NCI-H524 treated with DMSO at 0.1 percent for 48 hours (cell line): ENCODE data around the gene GSC2.
"Not testable (repeated sequence)": the region's sequence is repeated elsewhere in the genome, so short reads cannot be mapped to it uniquely, and the experiment has no call there.

Source experiments
- DNase-seq: peaks from one replicate; lab custom pipeline; 2025; lab: John Stamatoyannopoulos, UW

GSC2 gene

DNA sequence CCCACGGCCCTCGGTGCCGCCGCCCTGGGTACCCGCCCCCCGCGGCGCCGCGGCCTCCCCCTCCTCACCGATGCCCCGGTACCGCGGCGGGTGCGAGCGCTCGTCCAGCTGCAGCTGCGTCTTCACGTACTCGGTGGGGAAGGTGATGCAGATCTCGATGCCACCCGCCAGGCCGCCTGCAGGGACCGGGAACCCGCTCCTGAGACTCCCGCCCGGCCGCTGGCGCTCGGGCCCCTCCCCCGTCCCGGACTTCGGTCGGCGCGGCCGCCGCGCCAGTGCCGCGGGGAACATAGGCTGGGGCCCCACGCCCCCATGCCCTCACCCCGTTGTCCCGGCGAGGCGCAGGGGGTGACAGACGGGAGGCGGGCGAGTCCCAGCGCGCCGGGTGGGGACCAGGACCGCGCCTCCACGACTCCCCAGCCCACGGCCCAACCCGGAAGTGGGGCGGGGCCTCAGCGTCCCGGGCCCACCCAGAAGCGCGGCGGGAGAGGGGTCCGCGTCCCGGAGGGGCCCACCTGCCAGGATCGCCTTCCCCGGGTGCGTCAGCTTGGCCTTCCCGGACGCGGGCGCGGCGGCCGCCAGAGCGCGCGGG, 28.1 kb upstream of the GSC2 start:
- DNase-seq, result no peak

DNA sequence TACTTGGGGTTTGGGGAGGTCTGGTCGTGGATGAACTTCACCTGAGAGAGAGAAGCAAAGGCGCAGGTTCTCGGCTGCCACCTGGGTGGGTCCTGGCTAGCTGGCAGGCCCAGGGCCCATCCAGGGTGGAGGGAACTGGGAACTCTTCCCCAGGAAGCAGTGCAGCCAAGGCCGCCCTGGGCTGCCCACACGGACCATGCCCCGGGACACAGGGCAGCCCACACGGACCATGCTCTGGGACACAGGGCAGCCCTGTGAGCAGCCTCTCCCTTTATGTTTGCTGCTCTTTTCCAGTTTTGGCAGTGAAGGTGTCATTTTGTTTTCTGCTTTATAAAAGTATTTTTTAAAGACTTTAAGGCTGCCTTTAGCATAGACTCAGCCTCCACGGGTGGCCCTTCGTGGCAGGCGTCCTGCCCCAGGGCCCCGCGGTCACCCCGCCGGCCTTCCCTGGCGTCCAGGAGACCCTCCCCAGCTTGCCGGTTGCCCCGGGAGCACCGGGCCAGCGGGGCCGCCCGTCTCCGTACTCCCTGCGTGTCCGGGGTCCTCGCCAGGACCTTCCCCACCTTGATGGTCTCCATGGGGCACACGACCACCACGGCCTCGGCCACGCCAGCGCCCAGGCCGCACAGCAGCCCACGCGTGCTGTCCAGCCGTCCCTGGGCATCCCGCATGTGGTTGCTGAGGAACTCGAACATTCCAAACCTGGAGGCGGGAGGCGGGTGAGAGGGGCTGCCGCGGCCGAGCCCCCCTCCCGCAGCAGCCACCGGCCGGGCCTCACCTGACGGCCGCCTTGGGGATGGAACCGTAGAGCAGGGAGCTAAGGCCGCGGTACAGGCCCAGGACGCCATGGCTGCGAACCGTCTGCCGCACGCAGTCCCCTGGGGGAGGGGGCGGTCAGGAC, 27.3 kb upstream of the GSC2 start:
- no peak for DNase-seq

DNA sequence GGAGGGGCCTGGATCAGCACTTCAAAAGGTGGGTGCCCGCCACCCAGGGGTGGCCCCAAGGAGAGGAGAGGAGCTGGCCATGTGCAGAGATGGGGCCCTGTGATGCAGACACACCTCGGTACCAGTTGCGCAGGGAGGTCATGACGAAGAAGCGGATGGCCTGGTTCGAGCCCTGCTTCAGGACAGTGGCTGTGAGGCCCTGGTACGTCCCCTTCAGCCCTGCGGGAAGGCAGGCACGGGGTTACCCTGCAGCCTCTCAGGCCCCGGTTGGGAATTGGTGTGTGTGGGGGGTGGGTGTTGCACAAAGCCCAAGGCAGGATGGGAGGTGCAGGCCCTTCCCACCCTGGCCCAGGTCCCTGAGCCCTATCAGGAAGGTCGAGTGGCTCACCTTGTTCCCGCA, 26.6 kb upstream of the GSC2 start:
- DNase-seq, result no peak

DNA sequence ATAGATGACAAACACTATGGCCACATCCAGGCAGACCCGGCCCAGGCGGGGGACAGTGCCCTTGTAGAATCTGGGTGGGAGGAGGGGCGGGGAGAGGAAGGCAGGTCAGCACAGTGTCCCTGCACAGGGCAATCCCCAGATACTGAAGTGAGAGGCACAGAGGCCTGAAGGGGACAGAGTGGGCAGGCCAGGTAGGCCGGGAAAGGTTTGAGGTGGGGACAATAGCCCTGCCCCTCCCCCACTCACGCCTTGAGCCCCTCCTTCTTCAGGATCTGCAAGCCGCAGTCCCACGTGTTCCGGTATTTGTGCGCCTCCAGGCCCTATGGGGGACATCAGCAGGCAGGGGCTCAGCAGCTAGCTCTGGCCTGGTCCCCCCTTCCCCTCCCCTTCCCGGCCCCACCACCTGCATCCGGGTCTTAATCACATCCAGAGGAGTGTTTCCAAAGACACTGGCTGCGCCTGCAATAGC, 26.1 kb upstream of the GSC2 start:
- DNase-seq, result no peak

DNA sequence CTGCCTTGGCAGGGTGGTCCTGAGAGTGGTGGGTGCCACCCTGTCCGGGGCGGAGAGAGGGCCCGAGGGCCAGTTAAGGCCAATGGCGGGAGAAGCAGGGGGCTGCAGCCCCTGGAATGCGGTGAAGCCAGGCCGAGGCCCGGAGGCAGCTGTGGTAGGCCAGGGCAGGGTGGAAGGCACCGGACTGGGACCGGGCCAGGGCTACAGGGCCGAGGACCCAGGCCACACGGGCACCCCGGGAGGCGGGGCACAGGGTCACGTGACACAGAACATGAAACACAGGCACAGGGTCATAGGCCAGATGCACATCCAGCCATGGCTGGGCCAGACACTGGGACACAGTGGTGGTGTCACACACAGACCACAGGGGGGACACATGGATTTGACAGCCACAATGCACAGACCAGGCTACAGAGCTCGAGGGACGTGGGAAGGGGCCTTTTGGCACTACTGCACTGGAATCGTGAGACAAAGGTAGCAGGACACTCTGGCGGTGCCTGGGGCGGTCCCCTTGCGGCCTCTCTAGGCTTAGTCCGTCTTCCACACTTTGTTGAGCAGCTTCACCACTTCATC, 25.6 kb upstream of the GSC2 start:
- DNase-seq, result no peak

DNA sequence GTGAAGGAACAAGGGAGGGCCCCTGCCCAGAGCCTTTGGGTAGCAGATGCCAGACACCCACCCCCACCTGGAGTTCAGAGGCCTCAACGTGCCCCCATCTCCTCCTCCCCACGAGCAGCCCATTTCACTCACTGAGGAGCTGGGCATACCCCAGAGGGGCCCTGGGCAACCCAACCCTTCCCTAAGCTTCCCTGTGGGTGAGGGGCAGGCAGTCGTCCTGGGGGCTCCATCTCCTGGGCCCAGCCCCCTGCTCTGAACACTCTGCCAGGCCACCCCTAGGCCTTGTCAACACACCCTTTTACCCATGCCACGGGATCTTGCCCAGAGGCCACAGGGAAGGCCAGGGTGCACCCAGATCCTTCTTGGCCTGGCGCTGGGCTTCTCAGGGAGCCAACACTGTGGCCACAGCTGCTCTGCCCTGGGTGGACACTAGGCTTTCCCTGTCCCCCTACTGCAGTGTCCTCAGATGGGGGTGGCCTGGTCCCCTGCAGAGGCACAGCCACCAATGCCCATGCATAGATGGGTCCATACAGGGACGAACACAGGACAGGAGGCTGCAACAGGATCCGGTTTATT, 25.0 kb upstream of the GSC2 start:
- no peak for DNase-seq

DNA sequence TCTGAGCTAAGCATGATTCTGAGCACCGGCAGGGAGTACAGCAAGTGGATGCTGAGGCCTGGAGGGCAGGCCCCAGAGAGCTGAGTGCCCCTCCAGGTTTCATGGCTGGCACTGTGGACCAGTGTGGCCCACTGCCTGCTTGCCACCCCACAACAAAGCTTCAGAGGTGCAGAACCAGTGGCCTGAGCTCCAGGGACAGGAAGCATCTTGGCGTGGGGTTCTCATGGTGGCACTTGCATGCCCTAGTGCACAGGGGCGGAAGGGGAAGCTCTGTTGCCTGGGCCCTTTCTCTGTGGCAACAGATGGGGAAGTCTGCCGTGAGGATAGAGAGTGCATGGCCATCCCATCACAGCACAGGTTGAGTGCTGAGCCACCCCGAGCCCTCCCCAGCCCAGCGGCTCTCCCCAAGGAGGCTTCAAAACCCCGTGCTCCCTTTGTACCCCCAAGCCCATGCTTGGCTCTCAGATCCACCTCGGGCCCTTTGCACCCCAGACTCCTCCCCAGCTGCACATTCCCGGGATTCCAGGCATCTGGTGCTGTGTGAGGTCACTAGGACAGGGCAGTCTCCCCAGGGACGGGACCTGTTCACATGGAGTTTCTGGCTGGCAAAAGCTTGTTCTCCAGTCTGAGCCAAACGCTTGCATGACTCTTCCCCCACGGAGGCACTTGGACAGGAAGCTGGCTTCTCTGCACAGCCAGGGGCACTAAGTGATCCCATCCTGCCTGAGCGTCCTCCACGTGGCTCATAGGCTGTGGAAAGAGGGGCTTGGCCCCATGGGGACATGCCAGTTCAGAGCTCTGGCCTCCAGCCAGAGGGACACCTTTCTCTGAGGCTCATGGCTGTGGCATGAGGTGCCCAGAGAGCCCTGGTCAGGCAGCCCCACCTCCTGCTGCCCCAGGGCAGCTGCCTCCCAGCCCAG, 24.3 kb upstream of the GSC2 start:
- DNase-seq, result no peak

DNA sequence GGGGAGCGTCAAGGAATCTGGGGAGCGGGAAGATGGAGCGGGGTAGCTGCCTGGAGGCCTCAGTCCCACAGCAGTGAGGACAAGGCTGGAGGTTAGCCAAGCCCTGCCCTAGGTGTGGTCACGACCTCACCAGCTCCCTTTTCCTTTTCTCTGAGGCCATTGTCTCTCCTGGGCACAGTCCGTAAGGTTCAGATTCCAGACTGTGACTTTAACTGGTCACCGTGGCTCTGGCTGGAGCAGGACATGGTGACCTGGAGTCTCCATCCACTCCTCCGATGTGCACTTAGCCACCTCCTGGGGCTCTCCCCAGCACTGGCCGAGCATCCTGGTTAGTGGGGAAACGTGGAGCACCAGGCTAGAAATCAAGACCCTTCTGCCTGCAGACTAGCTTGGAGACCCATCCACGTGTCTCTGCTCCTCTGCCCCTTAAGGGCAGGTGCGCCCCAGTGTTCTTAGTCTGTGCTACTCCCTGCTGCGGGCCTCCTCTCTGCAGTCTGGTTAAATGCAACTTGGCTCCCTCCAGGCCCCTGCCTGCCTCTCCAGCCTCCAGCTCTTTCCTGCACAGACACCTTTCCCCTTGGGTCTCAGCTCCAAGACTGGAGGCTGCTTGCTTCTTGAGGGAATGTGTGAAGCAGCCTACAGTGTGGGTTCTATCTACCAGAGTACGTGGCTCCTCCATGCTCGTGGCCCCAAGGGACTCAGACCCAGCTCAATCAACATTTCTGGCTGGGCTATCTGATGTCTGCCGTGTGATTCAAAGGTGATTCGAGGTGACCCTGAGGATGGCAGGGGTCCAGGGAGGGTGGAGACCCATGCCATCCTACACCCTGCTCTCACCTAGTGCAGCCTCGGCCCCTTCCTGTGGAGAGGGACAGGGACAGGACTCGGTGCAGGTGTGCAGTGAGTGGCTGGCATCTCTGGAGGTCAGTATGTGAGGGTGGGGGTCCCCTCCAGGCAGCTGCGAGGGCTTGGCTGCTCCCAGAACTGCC, 23.2 kb upstream of the GSC2 start:
- DNase-seq, result no peak

DNA sequence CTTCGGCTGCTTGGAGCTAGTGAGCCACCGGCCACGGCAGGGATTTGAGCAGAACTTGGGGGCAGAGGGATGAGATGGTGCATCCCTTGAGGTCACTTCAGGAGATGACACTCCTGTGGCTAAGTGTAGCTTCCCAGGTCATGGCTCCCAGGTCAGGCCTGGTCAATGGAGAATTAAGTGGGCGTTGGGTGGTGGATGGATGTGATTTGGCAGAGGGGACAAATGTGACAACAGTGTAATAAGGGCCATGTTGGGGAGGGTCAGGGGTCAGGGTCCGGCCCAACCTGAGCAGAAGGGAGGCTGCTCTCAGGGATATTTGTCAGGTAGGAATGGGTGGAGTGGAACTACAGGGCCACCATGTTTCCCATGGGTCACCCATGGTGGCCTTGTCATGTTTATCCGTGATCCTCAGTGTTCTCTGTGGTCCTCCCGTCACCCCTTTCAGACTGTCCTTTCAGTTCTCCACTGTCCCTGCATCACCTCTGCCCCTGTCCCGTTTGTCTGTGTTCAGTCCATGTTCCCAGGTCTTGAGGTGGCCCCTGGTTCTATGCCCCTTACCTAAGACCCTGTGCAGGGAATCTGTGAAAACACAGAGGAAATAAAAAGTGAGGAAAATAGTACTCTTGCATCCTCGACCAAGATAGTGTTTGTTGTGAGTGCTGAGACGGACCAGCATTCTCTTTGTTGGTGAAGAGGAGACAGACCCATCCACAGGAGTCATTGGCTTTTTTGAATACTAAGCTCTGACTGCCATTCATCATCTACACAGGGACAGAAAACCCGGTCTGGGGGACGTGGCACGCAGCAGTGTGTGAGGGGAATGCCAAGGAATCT, 22.3 kb upstream of the GSC2 start:
- DNase-seq, result no peak

DNA sequence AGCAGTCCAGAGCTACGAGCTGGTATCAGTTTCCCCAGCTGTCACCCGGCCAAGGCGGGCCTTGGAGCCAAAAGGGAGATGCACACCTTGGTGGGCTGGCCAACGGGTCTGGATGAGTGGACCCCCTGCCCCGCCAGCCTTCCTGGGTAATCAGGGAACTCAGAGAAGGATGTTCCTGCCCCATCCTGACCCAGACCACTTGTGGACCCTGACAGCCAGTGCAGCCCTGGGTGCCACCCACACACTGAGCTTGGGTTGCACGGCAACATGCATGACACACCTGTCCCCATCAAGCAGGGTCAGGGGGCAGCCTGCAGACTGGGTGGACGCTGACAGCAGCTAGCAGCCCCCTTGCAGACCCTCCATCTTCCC, 19.8 kb upstream of the GSC2 start:
- no peak for DNase-seq

DNA sequence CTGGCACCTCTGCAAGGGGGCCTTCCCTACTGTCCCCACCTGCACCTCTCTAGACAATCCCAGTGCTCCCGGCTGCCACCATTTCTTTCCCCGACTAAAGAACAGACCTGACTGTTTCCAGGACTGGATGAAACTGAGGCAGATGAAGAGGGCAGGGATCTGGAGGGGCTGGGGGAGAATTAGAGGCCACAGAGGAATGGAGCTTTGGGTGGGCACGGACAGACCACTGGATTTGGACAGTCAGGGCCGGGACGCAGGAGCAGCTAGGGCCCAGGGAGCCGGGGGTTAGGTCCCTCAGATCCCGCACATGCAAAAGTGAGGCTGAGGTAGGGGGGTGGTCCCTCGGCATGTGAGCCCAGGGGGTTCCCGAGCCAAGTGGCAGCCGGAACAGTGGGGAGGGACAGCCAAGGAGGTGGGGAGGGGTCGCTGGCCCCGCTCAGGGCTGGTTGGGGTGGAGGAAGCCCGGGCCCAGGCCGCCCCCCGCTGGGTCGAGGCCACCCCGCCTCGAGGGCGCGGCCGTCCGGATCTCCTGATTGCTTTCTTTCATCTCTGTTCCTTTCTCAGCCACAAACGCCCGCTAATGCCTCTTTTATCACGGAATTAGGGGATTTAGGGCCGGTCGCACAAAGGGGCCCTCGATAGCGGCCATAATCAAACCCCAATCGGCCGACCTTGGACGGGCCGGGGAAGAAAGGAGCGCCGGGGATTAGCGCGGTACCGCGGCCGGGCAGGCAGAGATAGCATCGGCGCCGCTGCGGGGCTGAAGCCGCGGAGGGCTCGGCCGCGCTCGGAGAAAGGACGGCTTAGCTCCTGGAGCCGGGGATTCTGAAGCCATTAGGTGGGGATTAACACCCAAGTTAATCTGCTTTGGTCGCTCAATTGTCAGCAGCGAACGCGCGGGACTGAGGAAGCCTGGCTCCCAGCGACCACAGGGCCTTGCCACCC, 19.2 kb upstream of the GSC2 start:
- peak; percentile 3 for DNase-seq

DNA sequence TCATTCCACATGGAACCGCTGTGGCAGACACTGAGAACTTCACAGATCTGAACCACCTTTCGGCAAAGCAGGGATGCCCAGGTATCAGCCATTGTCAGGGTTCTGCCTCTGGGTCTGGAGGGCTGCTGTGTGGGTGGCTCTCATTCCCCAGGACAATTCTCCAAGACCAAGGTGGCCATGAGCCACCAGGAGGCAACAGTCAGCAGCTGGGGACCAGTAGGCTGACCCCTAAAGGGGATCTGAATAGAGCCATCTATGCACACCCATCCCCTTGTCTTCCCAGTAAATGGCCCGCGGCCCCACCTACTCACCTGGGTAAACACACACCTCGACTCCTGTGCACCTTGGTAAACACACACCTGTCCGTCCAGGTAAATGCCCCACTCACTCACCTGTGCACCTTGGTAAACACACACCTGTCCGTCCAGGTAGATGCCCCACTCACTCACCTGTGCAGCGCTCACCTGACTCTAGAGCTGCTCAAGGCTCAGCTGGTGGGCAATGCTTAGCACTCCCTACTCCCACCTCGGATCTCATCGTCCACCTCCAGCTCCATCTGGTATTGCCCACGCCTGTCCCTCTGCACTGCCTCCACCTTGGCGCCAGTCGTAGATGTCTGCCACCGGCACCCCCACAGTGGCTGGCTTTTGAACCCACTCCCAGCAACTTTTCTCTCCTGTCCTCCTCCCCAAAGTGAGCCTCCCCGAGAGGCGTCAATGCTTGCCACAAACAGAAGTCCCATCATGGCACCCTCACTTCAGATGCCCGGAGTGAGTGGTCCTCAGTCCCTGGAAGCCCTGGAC, 18.2 kb upstream of the GSC2 start:
- no peak for DNase-seq

DNA sequence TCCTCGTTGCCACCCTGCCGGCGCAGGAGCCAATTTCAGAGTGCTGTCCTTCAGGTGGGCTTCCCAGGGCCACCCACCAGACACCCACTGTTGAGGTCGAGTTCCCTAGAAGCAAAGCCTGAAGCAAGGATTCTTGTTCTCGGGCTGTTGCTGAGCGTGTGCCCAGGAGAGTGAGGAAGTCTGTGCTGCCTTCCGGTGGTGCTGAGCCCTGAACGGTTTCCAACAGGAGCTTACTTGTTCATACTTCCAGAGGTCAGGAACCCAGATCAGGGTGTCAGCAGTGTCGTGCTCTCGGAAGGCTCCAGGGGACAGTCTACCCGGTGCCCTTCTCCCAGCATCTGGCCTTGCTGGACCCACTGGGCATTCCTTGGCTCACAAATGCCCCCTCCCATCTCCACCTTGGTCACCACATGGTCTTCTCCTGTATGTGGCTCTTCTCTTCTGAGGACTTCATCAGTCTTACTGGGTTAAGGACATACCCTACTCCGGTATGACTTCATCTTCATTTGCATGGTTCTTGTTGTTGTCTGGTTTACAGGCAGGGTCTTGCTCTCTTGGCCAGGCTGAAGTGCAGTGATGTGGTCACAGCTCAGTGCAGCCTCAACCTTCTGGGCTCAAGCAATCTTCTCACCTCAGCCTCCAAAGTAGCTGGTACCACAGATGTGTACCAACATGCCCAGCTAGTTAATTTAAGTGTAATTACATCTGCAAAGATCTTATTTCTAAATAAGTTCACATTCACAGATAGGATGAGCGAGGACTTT, 17.2 kb upstream of the GSC2 start:
- DNase-seq, result no peak

DNA sequence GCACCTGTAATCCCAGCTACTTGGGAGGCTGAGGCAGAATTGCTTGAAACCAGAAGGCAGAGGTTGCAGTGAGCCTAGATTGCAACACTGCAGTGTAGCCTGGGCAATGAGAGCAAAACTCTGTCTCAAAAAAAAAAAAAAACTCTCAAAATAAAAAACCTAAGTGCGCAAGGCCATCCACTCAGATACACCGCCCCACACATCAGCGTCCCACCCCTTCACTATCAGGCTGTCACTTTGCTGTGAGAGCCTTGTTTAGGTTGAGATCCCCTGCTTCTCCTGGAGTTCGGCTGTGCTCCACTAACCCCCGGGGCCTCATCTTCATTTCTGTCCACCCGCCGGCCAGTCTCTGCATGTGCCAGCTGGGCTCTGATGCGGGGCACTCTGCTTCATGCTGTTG, 16.3 kb upstream of the GSC2 start:
- DNase-seq, result peak; percentile 7

DNA sequence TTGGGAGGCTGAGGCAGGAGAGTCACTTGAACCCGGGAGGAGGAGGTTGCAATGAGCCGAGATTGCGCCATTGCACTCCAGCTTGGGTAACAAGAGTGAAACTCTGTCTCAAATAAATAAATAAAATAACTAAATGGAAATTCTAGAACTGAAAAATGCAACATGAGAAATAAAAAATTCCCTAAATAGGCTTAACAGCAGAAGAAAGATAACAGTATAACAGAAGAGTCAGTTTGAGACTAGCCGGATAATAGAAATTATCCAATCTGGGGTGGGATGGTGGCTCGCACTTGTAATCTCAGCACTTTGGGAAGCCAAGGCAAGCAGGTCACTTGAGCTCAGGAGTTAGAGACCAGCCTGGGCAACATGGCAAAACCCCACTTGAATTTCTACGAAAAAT, 14.3 kb upstream of the GSC2 start:
- DNase-seq, result no peak

DNA sequence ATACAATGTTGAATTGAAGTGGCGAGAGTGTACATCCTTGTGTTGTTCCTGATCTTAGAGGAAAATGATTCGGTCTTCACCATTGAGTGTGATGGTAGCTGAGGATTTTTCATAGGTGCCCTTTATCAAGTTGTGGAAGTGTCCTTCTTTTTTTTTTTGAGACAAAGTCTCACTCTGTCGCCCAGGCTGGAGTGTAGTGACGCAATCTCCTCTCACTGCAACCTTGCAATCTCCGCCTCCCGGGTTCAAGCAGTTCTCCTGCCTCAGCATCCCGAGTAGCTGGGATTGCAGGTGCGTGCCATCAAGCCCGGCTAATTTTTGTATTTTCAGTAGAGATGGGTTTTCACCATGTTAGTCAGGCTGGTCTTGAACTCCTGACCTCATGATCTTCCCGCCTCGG, 8.6 kb upstream of the GSC2 start:
- DNase-seq, result not testable (repeated sequence)

DNA sequence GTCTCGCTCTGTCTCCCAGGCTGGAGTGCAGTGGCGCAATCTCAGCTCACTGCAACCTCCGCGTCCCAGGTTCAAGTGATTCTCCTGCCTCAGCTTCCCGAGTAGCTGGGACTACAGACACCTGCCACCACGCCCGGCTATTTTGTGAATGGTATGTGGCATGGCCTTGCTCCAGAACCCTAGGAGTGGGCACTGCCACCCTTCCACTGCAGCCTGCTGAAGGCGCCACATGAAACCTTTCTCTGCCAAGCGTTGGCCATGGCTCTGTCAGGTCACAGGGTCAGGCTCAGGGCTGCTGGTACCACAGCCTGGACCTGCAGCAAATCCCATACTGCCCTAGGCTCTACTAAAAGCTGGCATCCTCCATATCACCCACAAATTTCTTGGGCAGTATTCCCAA, 6.0 kb upstream of the GSC2 start:
- DNase-seq, result not testable (repeated sequence)
